Measurements from ENCODE around the gene SPEN. TPM values are rescaled to one million over a fixed set of nuclear protein-coding genes. Genes with fewer than 3 reads are reported as not detected.
A peak's percentile ranks its signal among the peaks of the same experiment; 100 is the strongest.

The SPEN gene
- total and polyA plus RNA-seq, 10 of the 15 experiments (the other 5 are each of a cell fraction or from before 2014, with no cell fraction given) = 5.2 to 58.7 (median 20.1) TPM

DNA sequence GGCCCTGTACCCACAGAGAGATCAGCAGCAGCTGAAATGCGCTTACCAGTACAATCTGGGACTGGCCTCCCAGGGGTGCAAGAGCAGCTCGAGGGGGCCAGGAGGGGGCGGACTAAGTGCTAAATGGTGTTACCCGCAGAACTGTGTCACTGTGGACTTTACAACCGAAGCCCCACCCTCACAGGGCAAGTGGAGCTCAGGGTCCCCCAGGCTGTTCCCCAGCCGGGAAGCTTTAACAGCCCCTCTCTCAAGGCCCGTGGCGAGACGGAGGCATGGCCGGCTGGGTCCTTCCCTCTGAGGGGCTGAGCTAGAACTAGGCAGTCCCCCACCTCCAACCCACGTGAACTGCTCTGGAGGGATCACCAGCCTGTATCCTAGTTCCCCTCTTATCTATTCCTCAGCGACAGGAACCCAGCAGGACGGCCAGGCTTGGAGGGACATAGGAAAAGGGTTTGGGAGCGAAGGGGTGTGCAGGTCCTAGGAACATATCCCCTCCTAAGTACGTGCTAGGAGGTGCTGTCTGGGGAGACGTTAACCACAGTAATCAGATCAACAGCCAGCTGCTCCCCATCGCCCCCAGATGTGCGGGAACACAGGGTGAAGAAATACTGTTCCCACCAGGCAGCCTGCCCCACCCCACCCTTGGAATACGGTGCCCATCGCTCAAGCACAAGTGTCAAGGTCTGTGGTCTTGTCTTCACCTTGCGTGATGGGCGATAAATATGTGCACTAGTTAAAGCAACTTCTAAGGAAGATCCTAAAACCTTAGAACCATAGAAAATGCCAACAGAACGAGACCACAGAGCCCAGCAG is 104.0 kb downstream of the SPEN start:
- ChIA-PET RAD21 (ENCODE audit: unreplicated experiment) (interaction anchor here (0.7 to 5.0 kb wide), 12 partner anchors 8 to 136 kb away, joined by 3 to 34 read pairs (median 4); no protein-coding TSS in a partner anchor), SMC1A (ENCODE audit: uncharacterized antibody, unreplicated experiment) (interaction anchor here (1.2 to 5.6 kb wide), 7 partner anchors 12 to 139 kb away, joined by 3 to 78 read pairs (median 6); partner anchors contain the start of gene ZBTB17), POLR2A (interaction anchor here (0.5 to 4.4 kb wide), 8 partner anchors 8 to 113 kb away, joined by 3 to 47 read pairs (median 4); partner anchors contain the start of genes SPEN and ZBTB17), CTCF (interaction anchor here (0.6 to 4.7 kb wide), 13 partner anchors 10 to 160 kb away, joined by 3 to 25 read pairs (median 3); partner anchors contain the start of genes UQCRHL and ZBTB17)
- 0 out of 2 replicates have a peak, but pooled peaks have one; percentile 19 for TF ChIP-seq GATAD2B (conservative IDR thresholded peaks at IDR 0.05; ENCODE audit: low read depth)
- TF ChIP-seq CREB1 (IDR thresholded peaks at IDR 0.05; ENCODE audit: low read depth) = no peak
- TF ChIP-seq RAD21 (IDR thresholded peaks at IDR 0.05; ENCODE audit: insufficient read depth, low read depth, low read length) = 0 out of 2 replicates have a peak, but pooled peaks have one; percentile 13
- TF ChIP-seq, protein P1, sequence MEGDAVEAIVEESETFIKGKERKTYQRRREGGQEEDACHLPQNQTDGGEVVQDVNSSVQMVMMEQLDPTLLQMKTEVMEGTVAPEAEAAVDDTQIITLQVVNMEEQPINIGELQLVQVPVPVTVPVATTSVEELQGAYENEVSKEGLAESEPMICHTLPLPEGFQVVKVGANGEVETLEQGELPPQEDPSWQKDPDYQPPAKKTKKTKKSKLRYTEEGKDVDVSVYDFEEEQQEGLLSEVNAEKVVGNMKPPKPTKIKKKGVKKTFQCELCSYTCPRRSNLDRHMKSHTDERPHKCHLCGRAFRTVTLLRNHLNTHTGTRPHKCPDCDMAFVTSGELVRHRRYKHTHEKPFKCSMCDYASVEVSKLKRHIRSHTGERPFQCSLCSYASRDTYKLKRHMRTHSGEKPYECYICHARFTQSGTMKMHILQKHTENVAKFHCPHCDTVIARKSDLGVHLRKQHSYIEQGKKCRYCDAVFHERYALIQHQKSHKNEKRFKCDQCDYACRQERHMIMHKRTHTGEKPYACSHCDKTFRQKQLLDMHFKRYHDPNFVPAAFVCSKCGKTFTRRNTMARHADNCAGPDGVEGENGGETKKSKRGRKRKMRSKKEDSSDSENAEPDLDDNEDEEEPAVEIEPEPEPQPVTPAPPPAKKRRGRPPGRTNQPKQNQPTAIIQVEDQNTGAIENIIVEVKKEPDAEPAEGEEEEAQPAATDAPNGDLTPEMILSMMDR (IDR thresholded peaks at IDR 0.05 in 2 of 3, conservative IDR thresholded peaks at IDR 0.05 in 1 of 3; ENCODE audit: control insufficient read depth in 2 of 3, extremely low read depth in 1 of 3, insufficient read depth in 1 of 3, low read depth in 3 of 3, low read length in 3 of 3) = 0 out of 6 replicates have a peak, but pooled peaks of 2 of the 3 experiments have one; percentile 4 to 8
- Histone ChIP-seq H3K27ac (ENCODE audit: control insufficient read depth, insufficient read depth) (no peak overlapping the region), H3K4me2 (ENCODE audit: control insufficient read depth, insufficient read depth) (no peak overlapping the region), H3K27me3 (replicated peaks in 1 of 2; ENCODE audit: control insufficient read depth in 2 of 2, insufficient read depth in 2 of 2, low read length in 1 of 2) (no peaks in the 10 kb centered on the region), H3K36me3 (ENCODE audit: control insufficient read depth in 2 of 2, insufficient read depth in 2 of 2, low read length in 1 of 2) (peaks cover 6 to 28% of the 10 kb centered on the region in 2 experiments), H3K9ac (ENCODE audit: control insufficient read depth, insufficient read depth, low read length) (no peak overlapping the region), H3K4me1 (ENCODE audit: control insufficient read depth, insufficient read depth, low read length) (peaks cover 40% of the 10 kb centered on the region), H2AFZ (ENCODE audit: control insufficient read depth, low read depth, low read length) (no peak overlapping the region), H3K4me3 (no peak overlapping the region), H3K9me3 (replicated peaks; ENCODE audit: control insufficient read depth, insufficient read depth, low read length) (no peaks in the 10 kb centered on the region), H4K20me1 (ENCODE audit: control insufficient read depth, insufficient read depth) (peaks cover 3% of the 10 kb centered on the region; the same call in 1 of the 2 replicates), H3K79me2 (ENCODE audit: control insufficient read depth, insufficient read depth, low read length) (peaks cover 22% of the 10 kb centered on the region)
- intact Hi-C loops (cut with micrococcal nuclease; ENCODE audit: unreplicated experiment) = no loop called here
- ATAC-seq (peak; percentile 9; the same call in 2 of the 3 replicates), DNase-seq (ENCODE audit: low read depth, low spot score) (no peak), FAIRE-seq (no peak)
- 89% methylated on average over 23 of the region's 23 CpGs for WGBS (ENCODE audit: insufficient coverage, insufficient replicate concordance, low lambda C conversion rate, missing lambda C conversion rate)
- no TSS peak for BruUV-seq (replicated peaks)
- in situ Hi-C loops (cut with MboI) = no loop called here
